HEK293 (cell line): Measurements from ENCODE around the gene VPS51.

Experiments
- EGR2 ChIP-seq: fragments of 450-650 bp; formaldehyde crosslinking; IDR thresholded peaks from 2 replicates; pipeline ENCODE4 v1.5.1; 2016; ENCODE audit warnings: low read depth, missing biosample characterization, missing genetic modification characterization
- ELK4 ChIP-seq: IDR thresholded peaks from 2 replicates; pipeline ENCODE4 v1.6.1; 2011; ENCODE audit warnings: mild to moderate bottlenecking, low read depth, low read length, borderline replicate concordance
- INSM2 ChIP-seq: fragments of 450-650 bp; formaldehyde crosslinking; IDR thresholded peaks from 2 replicates; pipeline ENCODE4 v1.5.1; 2016; ENCODE audit warnings: missing biosample characterization, missing genetic modification characterization
- KLF17 ChIP-seq: fragments of 450-650 bp; formaldehyde crosslinking; IDR thresholded peaks from 2 replicates; pipeline ENCODE4 v1.5.1; 2016; ENCODE audit warnings: missing biosample characterization, missing genetic modification characterization
- KLF9 ChIP-seq: fragments of 450-650 bp; formaldehyde crosslinking; IDR thresholded peaks from 2 replicates; pipeline ENCODE4 v1.5.1; 2016; ENCODE audit warnings: missing biosample characterization, missing genetic modification characterization, low read depth
- ZBTB10 ChIP-seq: fragments of 450-650 bp; formaldehyde crosslinking; IDR thresholded peaks from 2 replicates; pipeline ENCODE4 v1.5.1; 2016; ENCODE audit warnings: missing biosample characterization, missing genetic modification characterization
- ZBTB26 ChIP-seq: fragments of 450-650 bp; formaldehyde crosslinking; optimal IDR thresholded peaks from 2 replicates; pipeline ENCODE3; 2016; ENCODE audit warnings: missing biosample characterization, mild to moderate bottlenecking, missing genetic modification characterization
- ZFP69B ChIP-seq: fragments of 450-650 bp; formaldehyde crosslinking; IDR thresholded peaks from 2 replicates; pipeline ENCODE4 v1.5.1; 2016; ENCODE audit warnings: missing biosample characterization, missing genetic modification characterization
- ZNF114 ChIP-seq: fragments of 450-650 bp; formaldehyde crosslinking; IDR thresholded peaks from 2 replicates; pipeline ENCODE4 v1.5.0; 2017; ENCODE audit warnings: missing biosample characterization, missing genetic modification characterization
- ZNF239 ChIP-seq: fragments of 450-650 bp; formaldehyde crosslinking; IDR thresholded peaks from 2 replicates; pipeline ENCODE4 v1.5.1; 2016; ENCODE audit warnings: missing biosample characterization, missing genetic modification characterization
- ZNF280D ChIP-seq: fragments of 450-650 bp; formaldehyde crosslinking; IDR thresholded peaks from 2 replicates; pipeline ENCODE4 v1.5.1; 2016; ENCODE audit warnings: missing biosample characterization, missing genetic modification characterization
- ZNF324 ChIP-seq: fragments of 450-650 bp; formaldehyde crosslinking; IDR thresholded peaks from 2 replicates; pipeline ENCODE4 v1.5.1; 2016; ENCODE audit warnings: missing biosample characterization, missing genetic modification characterization
- ZNF354C ChIP-seq: fragments of 450-650 bp; formaldehyde crosslinking; IDR thresholded peaks from 2 replicates; pipeline ENCODE4 v1.5.1; 2016; ENCODE audit warnings: missing biosample characterization, missing genetic modification characterization, low read depth, borderline replicate concordance
- ZNF391 ChIP-seq: fragments of 450-650 bp; formaldehyde crosslinking; IDR thresholded peaks from 2 replicates; pipeline ENCODE4 v1.5.1; 2016; ENCODE audit warnings: low read depth, missing biosample characterization, missing genetic modification characterization, borderline replicate concordance
- ZNF514 ChIP-seq: fragments of 450-650 bp; formaldehyde crosslinking; IDR thresholded peaks from 2 replicates; pipeline ENCODE4 v1.5.1; 2016; ENCODE audit warnings: missing biosample characterization, missing genetic modification characterization
- ZNF785 ChIP-seq: fragments of 450-650 bp; formaldehyde crosslinking; IDR thresholded peaks from 2 replicates; pipeline ENCODE4 v1.5.1; 2016; ENCODE audit warnings: missing biosample characterization, missing genetic modification characterization
- ZNF830 ChIP-seq: fragments of 450-650 bp; IDR thresholded peaks from 2 replicates; pipeline ENCODE4 v1.5.0; 2018; ENCODE audit warnings: missing biosample characterization, missing genetic modification characterization, low read depth, mild to moderate bottlenecking, moderate library complexity
- ZNF843 ChIP-seq: fragments of 450-650 bp; formaldehyde crosslinking; IDR thresholded peaks from 2 replicates; pipeline ENCODE4 v1.5.1; 2016; ENCODE audit warnings: missing biosample characterization, missing genetic modification characterization
- ZSCAN16 ChIP-seq: fragments of 450-650 bp; formaldehyde crosslinking; IDR thresholded peaks from 2 replicates; pipeline ENCODE4 v1.5.1; 2016; ENCODE audit warnings: missing biosample characterization, missing genetic modification characterization

Gene VPS51

GRCh38 chr11:65112546-65113360 lies 16.7 kb downstream of the VPS51 start (continued):
- no peak for TF ChIP-seq ZNF514
- TF ChIP-seq ZBTB26 (tag by site-specific recombination) = peak; percentile 61
- no peak for TF ChIP-seq ZSCAN16 (tag by site-specific recombination)
- TF ChIP-seq ELK4 = no peak
- no peak for TF ChIP-seq ZNF354C
- 0 out of 2 replicates have a peak, but pooled peaks have one; percentile 28 for TF ChIP-seq ZBTB10
- no peak for TF ChIP-seq EGR2
- TF ChIP-seq ZNF785 (tag by site-specific recombination) = peak; percentile 97
- TF ChIP-seq KLF17 (tag by site-specific recombination) = 0 out of 2 replicates have a peak, but pooled peaks have one; percentile 43
- no peak for TF ChIP-seq ZNF830 (tag by site-specific recombination)
- TF ChIP-seq ZNF324 (tag by site-specific recombination) = no peak
- TF ChIP-seq ZNF239 (tag by site-specific recombination) = peak; percentile 78; the same call in 1 of the 2 replicates
- TF ChIP-seq ZNF280D (tag by site-specific recombination) = no peak
- no peak for TF ChIP-seq ZNF114 (tag by site-specific recombination)
- no peak for TF ChIP-seq ZNF843 (tag by site-specific recombination)
- TF ChIP-seq ZNF391 (tag by site-specific recombination) = no peak
- no peak for TF ChIP-seq INSM2
- 0 out of 2 replicates have a peak, but pooled peaks have one; percentile 1 for TF ChIP-seq KLF9 (tag by site-specific recombination)
- TF ChIP-seq ZFP69B = peak; percentile 87
- TF ChIP-seq, all 188 proteins: peak for 19
